GM23248 (cell line): ENCODE results near the gene TAS2R41.

Experiments
- EZH2 ChIP-seq: fragments of 200-600 bp; sonication (generic); IDR thresholded peaks from 2 replicates; pipeline ENCODE4 v1.6.1; 2018; ENCODE audit warnings: antibody characterized with exemption, mild to moderate bottlenecking; ENCODE audit not compliant: insufficient read depth, poor library complexity, severe bottlenecking
- EZH2phosphoT487 ChIP-seq: fragments of 200-600 bp; sonication (generic); IDR thresholded peaks from 2 replicates; pipeline ENCODE4 v1.6.1; 2018; ENCODE audit warnings: antibody characterized with exemption, moderate library complexity, mild to moderate bottlenecking, low read depth; ENCODE audit not compliant: insufficient read depth

DNA sequence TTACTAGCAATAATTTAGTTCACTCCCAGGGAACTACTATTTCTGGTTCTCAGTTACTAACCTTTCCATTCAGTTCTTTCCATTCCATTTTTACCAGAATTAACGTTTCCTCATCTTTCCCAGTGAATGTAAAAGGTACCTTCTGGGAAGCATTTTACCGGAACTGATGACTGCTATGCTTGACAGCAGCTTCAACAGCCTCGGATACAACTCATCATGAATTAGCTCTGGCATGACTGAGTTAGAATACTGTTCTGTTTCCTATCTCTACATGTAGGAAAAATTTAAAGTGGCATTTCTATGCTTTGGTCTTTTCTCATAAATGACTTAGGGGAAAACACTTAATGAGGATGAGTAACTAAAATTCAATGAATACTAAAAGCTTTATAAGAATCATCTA is 18.6 kb downstream of the TAS2R41 start:
- TF ChIP-seq EZH2: no peak
- no peak for TF ChIP-seq EZH2phosphoT487
